ENCODE results near the gene LRRC2. TPM values are rescaled to one million over a fixed set of nuclear protein-coding genes. Genes with fewer than 3 reads are reported as not detected.

LRRC2 gene
- total RNA-seq, 4 donors from 2014 or later = 0.32 to 0.83 (median 0.55) TPM

DNA sequence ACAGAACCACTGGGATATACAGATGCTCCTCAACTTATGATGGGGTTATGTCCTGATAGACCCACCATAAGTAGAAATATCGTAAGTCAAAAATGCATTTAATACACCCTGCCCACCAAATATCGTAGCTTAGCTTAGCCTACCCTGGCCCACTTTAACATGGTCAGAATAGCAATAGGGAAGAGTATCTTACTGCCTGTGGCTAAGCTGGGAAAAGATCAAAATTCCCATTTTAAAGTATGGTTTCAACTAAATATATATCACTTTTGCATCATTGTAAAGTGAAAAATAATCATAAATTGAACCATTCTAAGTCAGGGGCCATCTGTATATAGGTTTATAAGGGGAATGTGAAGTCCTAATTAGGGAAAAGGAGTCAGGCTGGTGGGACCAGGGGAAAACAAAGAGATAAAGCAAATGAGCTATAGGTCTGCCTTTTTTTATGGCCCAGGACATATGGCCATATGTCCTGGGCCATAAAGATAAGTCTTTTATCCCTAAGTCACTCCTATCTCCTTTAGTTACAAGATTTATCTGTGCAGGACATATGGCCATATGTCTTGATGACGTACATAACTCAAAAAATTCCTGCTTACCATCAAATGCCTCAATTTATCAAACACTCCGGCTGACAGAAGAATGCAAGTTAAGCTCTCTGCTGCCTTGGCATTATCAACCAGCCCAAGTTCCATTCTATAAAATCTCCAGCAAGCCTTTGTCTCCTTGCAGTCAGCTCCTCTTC lies 57.1 kb downstream of the LRRC2 start:
- Histone ChIP-seq H3K27ac (replicated peaks in 1 of 4) (no peak overlapping the region), H3K4me3 (no peak overlapping the region), H3K4me1 (no peaks in the 10 kb centered on the region), H3K27me3 (no peaks in the 10 kb centered on the region), H3K36me3 (no peaks in the 10 kb centered on the region), H3K9me3 (no peaks in the 10 kb centered on the region)
- 86% methylated on average over 4 of the region's 4 CpGs for WGBS
- intact Hi-C loops (cut with DNase I) = no loop called here
- TF ChIP-seq, protein P1, sequence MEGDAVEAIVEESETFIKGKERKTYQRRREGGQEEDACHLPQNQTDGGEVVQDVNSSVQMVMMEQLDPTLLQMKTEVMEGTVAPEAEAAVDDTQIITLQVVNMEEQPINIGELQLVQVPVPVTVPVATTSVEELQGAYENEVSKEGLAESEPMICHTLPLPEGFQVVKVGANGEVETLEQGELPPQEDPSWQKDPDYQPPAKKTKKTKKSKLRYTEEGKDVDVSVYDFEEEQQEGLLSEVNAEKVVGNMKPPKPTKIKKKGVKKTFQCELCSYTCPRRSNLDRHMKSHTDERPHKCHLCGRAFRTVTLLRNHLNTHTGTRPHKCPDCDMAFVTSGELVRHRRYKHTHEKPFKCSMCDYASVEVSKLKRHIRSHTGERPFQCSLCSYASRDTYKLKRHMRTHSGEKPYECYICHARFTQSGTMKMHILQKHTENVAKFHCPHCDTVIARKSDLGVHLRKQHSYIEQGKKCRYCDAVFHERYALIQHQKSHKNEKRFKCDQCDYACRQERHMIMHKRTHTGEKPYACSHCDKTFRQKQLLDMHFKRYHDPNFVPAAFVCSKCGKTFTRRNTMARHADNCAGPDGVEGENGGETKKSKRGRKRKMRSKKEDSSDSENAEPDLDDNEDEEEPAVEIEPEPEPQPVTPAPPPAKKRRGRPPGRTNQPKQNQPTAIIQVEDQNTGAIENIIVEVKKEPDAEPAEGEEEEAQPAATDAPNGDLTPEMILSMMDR (IDR thresholded peaks at IDR 0.05) = no peak
- TF ChIP-seq EP300 (IDR thresholded peaks at IDR 0.05) (no peak), POLR2AphosphoS5 (IDR thresholded peaks at IDR 0.05) (no peak), POLR2A (IDR thresholded peaks at IDR 0.05; ENCODE audit: low read depth) (no peak)
- DNase-seq (ENCODE audit: extremely low spot score) = no peak

DNA sequence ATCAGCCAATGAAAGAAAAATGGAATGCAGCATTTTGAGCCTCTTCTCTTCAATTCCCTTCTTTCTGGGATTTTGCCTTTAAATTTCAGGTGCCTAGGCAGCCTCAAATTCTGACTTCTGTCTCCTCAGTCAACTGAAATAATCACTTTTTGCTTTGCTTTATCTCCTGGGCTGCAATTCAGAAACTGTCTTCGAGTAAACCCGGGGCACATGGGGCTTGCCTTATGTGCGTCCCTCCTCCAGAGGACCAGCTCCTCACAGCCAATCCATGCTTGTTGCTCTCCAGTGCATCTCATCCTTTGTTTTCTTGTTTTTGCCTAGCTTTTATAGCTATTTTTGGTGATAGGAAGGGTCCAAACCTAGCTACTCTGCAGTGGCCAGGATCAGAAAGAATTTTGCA lies 59.6 kb downstream of the LRRC2 start:
- TF ChIP-seq POLR2AphosphoS5 (IDR thresholded peaks at IDR 0.05) (no peak), EP300 (IDR thresholded peaks at IDR 0.05) (no peak), POLR2A (IDR thresholded peaks at IDR 0.05; ENCODE audit: low read depth) (no peak)
- TF ChIP-seq, protein P1 (IDR thresholded peaks at IDR 0.05) = no peak
- 81% methylated on average over 3 of the region's 3 CpGs for WGBS
- no peaks in the 10 kb centered on the region for H3K36me3 ChIP-seq
- H3K4me1 ChIP-seq = no peaks in the 10 kb centered on the region
- DNase-seq (ENCODE audit: extremely low spot score) = no peak
- intact Hi-C loops (cut with DNase I) = no loop called here
- no peaks in the 10 kb centered on the region for H3K9me3 ChIP-seq
- H3K27ac ChIP-seq (replicated peaks in 1 of 4) = no peak overlapping the region
- H3K4me3 ChIP-seq = no peak overlapping the region
- no peaks in the 10 kb centered on the region for H3K27me3 ChIP-seq

GRCh38 chr3:46505953-46506352 lies 60.1 kb downstream of the LRRC2 start:
- WGBS = 90% methylated on average over 9 of the region's 10 CpGs
- no peak overlapping the region for H3K27ac ChIP-seq (replicated peaks in 1 of 4)
- no peak for DNase-seq (ENCODE audit: extremely low spot score)
- no peaks in the 10 kb centered on the region for H3K36me3 ChIP-seq
- no peaks in the 10 kb centered on the region for H3K9me3 ChIP-seq
- H3K4me1 ChIP-seq = no peaks in the 10 kb centered on the region
- TF ChIP-seq, protein P1 (IDR thresholded peaks at IDR 0.05) = no peak
- TF ChIP-seq EP300 (IDR thresholded peaks at IDR 0.05) (no peak), POLR2A (IDR thresholded peaks at IDR 0.05; ENCODE audit: low read depth) (no peak), POLR2AphosphoS5 (IDR thresholded peaks at IDR 0.05) (no peak)
- intact Hi-C loops (cut with DNase I) = no loop called here
- no peak overlapping the region for H3K4me3 ChIP-seq
- no peaks in the 10 kb centered on the region for H3K27me3 ChIP-seq

GRCh38 chr3:46504789-46505188 lies 61.3 kb downstream of the LRRC2 start:
- WGBS = 74% methylated on average over 5 of the region's 5 CpGs
- Histone ChIP-seq H3K36me3 (no peaks in the 10 kb centered on the region), H3K9me3 (no peaks in the 10 kb centered on the region), H3K27ac (replicated peaks in 1 of 4) (no peak overlapping the region), H3K4me1 (no peaks in the 10 kb centered on the region), H3K4me3 (no peak overlapping the region), H3K27me3 (no peaks in the 10 kb centered on the region)
- TF ChIP-seq EP300 (IDR thresholded peaks at IDR 0.05) = no peak
- TF ChIP-seq, protein P1 (IDR thresholded peaks at IDR 0.05) = no peak
- no peak for TF ChIP-seq POLR2A (IDR thresholded peaks at IDR 0.05; ENCODE audit: low read depth)
- TF ChIP-seq POLR2AphosphoS5 (IDR thresholded peaks at IDR 0.05) = no peak
- intact Hi-C loops (cut with DNase I) = no loop called here
- no peak for DNase-seq (ENCODE audit: extremely low spot score)

Data from esophagus muscularis mucosa (tissue), 4 donors.